ENCODE data around the gene SCLY.

SCLY gene

DNA sequence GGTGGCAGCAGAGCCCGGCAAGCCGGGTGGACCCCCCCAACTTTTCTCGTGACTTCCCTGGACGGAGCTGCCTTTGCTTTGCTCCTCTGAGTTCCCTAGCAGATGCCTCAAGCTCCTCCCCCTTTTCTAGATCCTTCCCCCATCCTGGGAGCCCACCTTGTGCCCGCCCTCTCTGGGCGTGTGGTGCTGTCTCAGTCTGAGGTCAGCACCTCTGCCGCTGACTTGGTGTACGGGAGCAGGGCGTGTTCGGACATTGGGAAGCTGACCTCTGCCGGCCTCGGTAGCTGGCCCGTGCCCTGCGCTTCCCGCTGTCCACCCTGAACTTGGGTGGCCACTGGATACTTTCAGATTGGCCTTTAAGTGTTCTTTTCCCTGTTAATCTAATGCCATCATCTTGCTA, 19.7 kb downstream of the SCLY start:
- TF ChIP-seq, protein P1, sequence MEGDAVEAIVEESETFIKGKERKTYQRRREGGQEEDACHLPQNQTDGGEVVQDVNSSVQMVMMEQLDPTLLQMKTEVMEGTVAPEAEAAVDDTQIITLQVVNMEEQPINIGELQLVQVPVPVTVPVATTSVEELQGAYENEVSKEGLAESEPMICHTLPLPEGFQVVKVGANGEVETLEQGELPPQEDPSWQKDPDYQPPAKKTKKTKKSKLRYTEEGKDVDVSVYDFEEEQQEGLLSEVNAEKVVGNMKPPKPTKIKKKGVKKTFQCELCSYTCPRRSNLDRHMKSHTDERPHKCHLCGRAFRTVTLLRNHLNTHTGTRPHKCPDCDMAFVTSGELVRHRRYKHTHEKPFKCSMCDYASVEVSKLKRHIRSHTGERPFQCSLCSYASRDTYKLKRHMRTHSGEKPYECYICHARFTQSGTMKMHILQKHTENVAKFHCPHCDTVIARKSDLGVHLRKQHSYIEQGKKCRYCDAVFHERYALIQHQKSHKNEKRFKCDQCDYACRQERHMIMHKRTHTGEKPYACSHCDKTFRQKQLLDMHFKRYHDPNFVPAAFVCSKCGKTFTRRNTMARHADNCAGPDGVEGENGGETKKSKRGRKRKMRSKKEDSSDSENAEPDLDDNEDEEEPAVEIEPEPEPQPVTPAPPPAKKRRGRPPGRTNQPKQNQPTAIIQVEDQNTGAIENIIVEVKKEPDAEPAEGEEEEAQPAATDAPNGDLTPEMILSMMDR (IDR thresholded peaks at IDR 0.05; ENCODE audit: extremely low read depth, insufficient read depth, missing control alignments) = no peak
- DNase-seq (ENCODE audit: low spot score) = no peak
- in situ Hi-C loops (cut with MboI; ENCODE audit: low pct_unique_long_range_greater_than_20kb, low sequenced_read_pairs, unreplicated experiment) = no loop called here

DNA sequence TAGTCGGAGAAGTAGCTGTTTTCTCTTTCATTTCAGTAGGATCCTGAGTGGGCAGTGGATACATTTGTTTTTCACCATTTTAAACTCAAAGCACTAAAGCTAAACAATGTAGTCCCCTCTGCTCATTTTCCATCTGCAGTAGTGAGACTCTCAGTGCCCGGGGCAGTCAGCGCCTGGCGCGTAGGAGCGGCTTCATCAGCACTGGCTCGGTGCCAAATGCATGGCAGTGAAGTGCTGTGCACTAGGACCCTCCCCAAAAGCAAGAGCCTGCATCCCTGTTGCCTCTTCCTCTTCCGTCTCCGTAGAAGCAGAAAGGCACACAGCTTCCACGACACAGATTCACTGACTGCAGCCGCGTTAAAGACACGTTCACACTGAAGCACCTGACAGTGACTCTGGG, 20.3 kb downstream of the SCLY start:
- in situ Hi-C loops (cut with MboI; ENCODE audit: low pct_unique_long_range_greater_than_20kb, low sequenced_read_pairs, unreplicated experiment) = no loop called here
- DNase-seq (ENCODE audit: low spot score) = no peak
- TF ChIP-seq, protein P1 (IDR thresholded peaks at IDR 0.05; ENCODE audit: extremely low read depth, insufficient read depth, missing control alignments) = no peak

DNA sequence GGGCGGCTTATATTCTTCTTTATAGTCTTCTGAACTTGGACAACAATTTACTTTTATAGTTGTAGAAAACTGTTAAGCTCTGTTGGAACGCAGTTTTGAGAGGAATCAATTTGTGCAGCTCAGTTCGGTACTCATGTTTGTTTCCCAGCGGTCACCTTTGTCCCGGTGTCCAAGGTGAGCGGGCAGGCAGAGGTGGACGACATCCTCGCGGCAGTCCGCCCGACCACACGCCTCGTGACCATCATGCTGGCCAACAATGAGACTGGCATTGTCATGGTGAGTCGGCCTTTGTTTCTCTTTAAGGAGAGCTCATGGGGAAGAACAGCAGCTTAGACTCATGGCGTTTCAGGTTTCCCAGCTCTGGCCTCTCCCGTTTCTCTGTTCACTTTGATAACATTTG, 20.8 kb downstream of the SCLY start:
- TF ChIP-seq, protein P1 (IDR thresholded peaks at IDR 0.05; ENCODE audit: extremely low read depth, insufficient read depth, missing control alignments) = no peak
- in situ Hi-C loops (cut with MboI; ENCODE audit: low pct_unique_long_range_greater_than_20kb, low sequenced_read_pairs, unreplicated experiment) = no loop called here
- DNase-seq (ENCODE audit: low spot score) = no peak

DNA sequence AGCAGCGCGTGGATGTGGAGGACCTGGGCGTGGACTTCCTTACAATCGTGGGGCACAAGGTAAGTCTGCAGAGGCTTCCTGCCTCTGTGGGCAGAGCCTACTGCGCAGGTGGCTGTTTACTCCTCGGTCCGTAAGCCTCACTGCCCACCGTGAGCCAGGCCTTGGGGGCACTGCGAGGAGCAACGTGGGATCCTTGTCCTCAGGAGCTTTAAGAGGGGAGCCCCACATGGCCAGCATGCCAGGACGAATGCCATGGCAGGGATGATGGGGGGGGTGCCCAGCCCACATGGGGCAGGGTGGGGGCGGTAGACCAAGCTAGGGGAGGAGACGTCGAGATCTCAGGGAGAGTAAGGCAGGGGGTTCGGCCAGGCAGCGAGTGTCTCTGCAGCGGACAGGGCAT, 21.4 kb downstream of the SCLY start:
- no peak for DNase-seq (ENCODE audit: low spot score)
- TF ChIP-seq, protein P1 (IDR thresholded peaks at IDR 0.05; ENCODE audit: extremely low read depth, insufficient read depth, missing control alignments) = no peak
- in situ Hi-C loops (cut with MboI; ENCODE audit: low pct_unique_long_range_greater_than_20kb, low sequenced_read_pairs, unreplicated experiment) = no loop called here

DNA sequence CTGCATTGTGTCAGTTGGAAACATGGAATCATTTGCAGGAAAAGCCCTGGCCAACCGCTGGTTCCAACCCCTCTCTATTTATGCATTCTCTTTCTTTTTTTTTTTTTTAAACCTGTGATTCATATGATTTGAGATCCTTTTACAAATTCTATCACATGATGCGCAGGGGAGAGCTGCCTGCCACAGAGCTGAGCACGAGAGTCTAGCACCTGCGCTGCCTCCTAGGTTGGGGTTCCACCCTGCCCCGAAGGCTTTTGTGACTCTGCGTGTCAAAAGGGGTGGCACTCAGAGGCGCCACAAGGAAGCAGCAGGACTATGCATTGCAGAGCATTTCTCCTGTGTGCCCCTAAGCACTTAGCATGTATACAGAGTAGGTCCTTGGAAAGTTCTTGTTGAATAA, 22.0 kb downstream of the SCLY start:
- TF ChIP-seq, protein P1 (IDR thresholded peaks at IDR 0.05; ENCODE audit: extremely low read depth, insufficient read depth, missing control alignments) = no peak
- no peak for DNase-seq (ENCODE audit: low spot score)
- in situ Hi-C loops (cut with MboI; ENCODE audit: low pct_unique_long_range_greater_than_20kb, low sequenced_read_pairs, unreplicated experiment) = no loop called here

DNA sequence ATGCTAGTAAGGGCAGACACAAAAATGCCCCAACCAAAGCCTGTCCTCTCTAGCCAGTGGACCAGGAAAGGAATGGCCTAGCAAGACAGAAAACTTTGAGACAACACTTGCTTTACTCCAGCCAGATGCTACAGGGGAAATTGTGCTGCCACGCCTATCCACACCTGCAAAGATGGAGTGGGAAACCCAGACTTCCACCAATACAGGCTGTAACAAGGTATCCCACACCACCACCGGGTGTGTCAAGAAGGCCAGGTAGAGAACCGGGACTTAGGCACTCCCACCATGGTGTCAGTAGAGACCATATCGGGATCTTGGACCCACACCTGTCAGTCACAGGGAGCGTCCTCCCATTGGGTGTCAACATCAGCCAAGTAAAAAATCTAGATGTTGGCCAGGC, 23.1 kb downstream of the SCLY start:
- in situ Hi-C loops (cut with MboI; ENCODE audit: low pct_unique_long_range_greater_than_20kb, low sequenced_read_pairs, unreplicated experiment) = no loop called here
- TF ChIP-seq, protein P1 (IDR thresholded peaks at IDR 0.05; ENCODE audit: extremely low read depth, insufficient read depth, missing control alignments) = no peak
- DNase-seq (ENCODE audit: low spot score) = no peak

DNA sequence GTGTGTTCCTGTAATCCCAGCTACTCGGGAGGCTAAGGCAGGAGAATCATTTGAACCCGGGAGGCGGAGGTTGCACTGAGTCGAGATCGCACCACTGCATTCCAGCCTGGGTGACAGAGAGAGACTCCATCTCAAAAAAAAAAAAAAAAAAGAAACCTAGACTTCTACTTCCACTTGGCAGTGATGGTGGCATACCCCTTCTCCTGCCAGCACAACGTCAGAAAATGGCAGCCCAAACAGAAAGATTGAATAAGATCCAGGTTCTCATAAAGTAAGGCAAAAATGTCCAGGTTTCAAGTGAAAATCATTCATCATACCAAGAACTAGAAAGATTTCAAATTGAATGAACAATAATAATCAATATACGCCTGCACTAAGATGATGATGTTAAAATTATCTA, 24.0 kb downstream of the SCLY start:
- in situ Hi-C loops (cut with MboI; ENCODE audit: low pct_unique_long_range_greater_than_20kb, low sequenced_read_pairs, unreplicated experiment) = no loop called here
- TF ChIP-seq, protein P1 (IDR thresholded peaks at IDR 0.05; ENCODE audit: extremely low read depth, insufficient read depth, missing control alignments) = no peak
- no peak for DNase-seq (ENCODE audit: low spot score)
